Mucosa of descending colon (tissue), 3 donors: Measurements from ENCODE around the gene CSNK1E. TPM values are rescaled to one million over a fixed set of nuclear protein-coding genes. Genes with fewer than 3 reads are reported as not detected.

Experiments used
- ATAC-seq: fragments of 200-7000 bp; cut with Tn5 transposase; one replicate; pipeline ENCODE4 v1.9.1; 2020; ENCODE audit warnings: mild to moderate bottlenecking, moderate library complexity
- DNase-seq, 3 donors: peaks; one replicate each; pipeline ENCODE4 v3.0.0-alpha.2; 2020
- H3K36me3 ChIP-seq: fragments of 200-600 bp; one replicate; pipeline ENCODE4 v1.8.0; 2021; ENCODE audit warnings: low read depth, mild to moderate bottlenecking
- H3K4me1 ChIP-seq: fragments of 200-600 bp; one replicate; pipeline ENCODE4 v1.8.0; 2021; ENCODE audit warnings: low read depth, mild to moderate bottlenecking
- H3K4me3 ChIP-seq: fragments of 200-600 bp; one replicate; pipeline ENCODE4 v1.8.0; 2021; ENCODE audit warnings: mild to moderate bottlenecking
- H3K9me3 ChIP-seq: fragments of 200-600 bp; one replicate; pipeline ENCODE4 v1.8.0; 2021; ENCODE audit warnings: mild to moderate bottlenecking
- intact Hi-C, 2 donors: fragments of 100-400 bp; cut with DNase I in 1 of 2; cut with micrococcal nuclease in 1 of 2; formaldehyde crosslinking; loops; one replicate each; pipeline versions ENCODE4 v1.11.0 to v1.11.1; 2022; cut with DNase I, micrococcal nuclease
- total RNA-seq, 3 donors: library from RNA; stranded (reverse); fragmentation: NEBNext Ultra II Directional in 2 of 3; extraction: Animal tissue kit (Norgen Biotek cat#: 25700) in 2 of 3; gene quantifications; one replicate each; pipeline versions ENCODE4 v1.2.1 to v1.2.4, GENCODE V29; 2021 to 2023
- TF ChIP-seq, protein P1 (sequence below): fragments of 200-600 bp; IDR thresholded peaks from one replicate; pipeline ENCODE4 v1.8.0; 2022; ENCODE audit warnings: antibody characterized with exemption, mild to moderate bottlenecking
- donor health status: DM: no; HTN: no; CAD: no; lungs with moderate emphysema.
- donor health status: DM: no; HTN: no; CAD: no.
- donor health status: DM: no; HTN: yes; CAD: no.

CSNK1E gene
- total RNA-seq, 3 donors from 2014 or later = 87.8 to 100 (median 89.8) TPM

DNA sequence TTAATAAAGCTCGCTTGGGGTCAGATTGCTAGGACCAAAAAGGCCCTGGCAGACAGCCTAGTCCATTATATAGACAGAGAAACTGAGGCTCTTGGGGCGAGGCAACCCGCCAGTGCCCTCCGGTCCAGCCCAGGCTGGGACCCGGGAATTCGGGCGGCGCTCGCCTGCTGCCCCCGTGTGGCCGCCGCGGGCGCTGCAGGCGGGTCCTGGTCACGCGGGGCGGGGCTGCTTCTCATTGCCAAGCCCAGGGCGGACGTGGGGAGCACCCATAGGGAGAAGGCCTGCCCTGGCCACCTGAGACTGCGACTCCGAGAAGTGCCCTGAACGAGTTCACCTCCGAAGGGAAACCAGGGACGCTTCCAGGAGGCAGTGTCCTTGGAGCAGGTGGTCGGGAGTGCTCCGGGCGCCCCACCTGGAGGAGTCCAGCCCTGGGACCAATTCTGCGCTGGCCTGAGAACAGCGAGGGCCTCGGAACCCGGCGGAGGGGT, 36.0 kb upstream of the CSNK1E start:
- Histone ChIP-seq H3K36me3 (no peaks in the 10 kb centered on the region), H3K4me3 (no peak overlapping the region), H3K9me3 (no peaks in the 10 kb centered on the region), H3K4me1 (peaks cover 5% of the 10 kb centered on the region)
- ATAC-seq (peak; percentile 93), DNase-seq (peak; percentile 73 to 87 (median 80))
- intact Hi-C loops = loop anchor here in 1 of 2 donors (10.0 kb wide), 1 partner anchor 238 kb away; the partner anchor contains the start of gene BAIAP2L2
- TF ChIP-seq, protein P1, sequence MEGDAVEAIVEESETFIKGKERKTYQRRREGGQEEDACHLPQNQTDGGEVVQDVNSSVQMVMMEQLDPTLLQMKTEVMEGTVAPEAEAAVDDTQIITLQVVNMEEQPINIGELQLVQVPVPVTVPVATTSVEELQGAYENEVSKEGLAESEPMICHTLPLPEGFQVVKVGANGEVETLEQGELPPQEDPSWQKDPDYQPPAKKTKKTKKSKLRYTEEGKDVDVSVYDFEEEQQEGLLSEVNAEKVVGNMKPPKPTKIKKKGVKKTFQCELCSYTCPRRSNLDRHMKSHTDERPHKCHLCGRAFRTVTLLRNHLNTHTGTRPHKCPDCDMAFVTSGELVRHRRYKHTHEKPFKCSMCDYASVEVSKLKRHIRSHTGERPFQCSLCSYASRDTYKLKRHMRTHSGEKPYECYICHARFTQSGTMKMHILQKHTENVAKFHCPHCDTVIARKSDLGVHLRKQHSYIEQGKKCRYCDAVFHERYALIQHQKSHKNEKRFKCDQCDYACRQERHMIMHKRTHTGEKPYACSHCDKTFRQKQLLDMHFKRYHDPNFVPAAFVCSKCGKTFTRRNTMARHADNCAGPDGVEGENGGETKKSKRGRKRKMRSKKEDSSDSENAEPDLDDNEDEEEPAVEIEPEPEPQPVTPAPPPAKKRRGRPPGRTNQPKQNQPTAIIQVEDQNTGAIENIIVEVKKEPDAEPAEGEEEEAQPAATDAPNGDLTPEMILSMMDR = peak; percentile 99

DNA sequence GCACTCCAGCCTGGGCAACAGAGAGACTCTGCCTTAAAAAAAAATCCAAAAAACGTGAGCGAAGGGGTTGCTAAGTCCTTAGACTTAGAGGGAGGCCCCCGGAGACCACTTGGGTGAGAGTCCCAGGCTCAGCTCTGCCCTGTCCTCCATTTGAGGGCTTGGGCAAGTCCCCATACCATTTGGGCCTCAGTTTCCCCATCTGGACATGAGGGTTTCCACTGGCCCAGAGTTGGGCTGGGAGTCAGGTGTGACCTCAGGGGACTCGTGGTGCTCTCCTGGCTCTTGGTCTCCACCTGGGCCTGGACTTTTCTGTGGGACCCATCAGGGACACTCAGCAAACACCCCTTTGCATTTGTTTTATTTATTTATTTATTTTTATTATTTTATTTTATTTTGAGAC, 35.2 kb upstream of the CSNK1E start:
- DNase-seq = peak in 2 of 3 donors; percentile 5 to 7
- H3K4me3 ChIP-seq = no peak overlapping the region
- peaks cover 5% of the 10 kb centered on the region for H3K4me1 ChIP-seq
- H3K9me3 ChIP-seq = no peaks in the 10 kb centered on the region
- H3K36me3 ChIP-seq = no peaks in the 10 kb centered on the region
- intact Hi-C loops = loop anchor here in 1 of 2 donors (10.0 kb wide), 1 partner anchor 238 kb away; the partner anchor contains the start of gene BAIAP2L2
- ATAC-seq = no peak
- TF ChIP-seq, protein P1 = no peak

DNA sequence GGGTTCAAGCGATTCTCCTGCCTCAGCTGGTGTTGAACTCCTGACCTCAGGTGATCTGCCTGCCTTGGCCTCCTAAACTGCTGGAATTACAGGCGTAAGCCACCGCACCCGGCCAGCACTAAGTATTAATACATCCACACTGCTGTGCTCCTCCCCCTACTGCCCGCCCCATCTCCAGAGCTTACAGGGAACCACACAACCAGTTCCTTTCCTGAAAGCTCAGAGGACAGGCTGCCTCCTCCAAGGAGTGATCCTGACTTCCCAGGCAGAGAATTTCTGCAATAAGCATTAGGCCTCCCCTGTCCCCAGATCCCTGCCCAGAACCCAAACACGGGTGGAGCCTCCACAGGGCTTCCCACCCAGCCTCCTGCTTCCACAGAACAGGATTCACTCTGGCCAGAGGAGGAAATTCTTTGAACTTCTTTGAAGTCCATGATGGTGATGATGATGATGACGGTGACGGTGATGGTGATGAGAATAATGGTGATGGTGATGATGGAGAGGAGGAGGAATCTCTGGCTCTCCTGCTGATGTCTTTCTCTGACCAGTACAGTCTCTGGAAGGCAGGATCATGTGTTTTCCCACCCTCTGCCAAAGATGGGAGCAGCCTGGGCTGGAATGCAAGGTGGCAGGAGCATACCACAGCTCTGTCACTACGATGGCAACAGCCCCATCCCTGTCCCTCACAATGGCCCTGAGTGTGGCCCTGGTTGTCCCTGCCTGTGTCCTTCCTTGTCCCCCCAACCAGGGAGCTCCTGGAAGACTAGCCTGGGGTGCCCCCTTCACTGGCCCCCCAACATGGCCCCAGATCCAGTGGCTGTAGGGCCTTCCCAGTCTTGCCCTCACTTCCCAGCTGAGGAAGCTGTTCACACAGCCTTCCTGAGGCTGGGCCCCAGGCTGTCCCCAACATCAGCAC, 33.5 kb upstream of the CSNK1E start:
- no peak for ATAC-seq
- DNase-seq = peak in 2 of 3 donors; percentile 19 to 29
- intact Hi-C loops = loop anchor here in 1 of 2 donors (10.0 kb wide), 1 partner anchor 236 kb away; the partner anchor contains the start of gene BAIAP2L2
- Histone ChIP-seq H3K4me3 (no peak overlapping the region), H3K4me1 (peaks cover 5% of the 10 kb centered on the region), H3K9me3 (no peaks in the 10 kb centered on the region), H3K36me3 (no peaks in the 10 kb centered on the region)
- TF ChIP-seq, protein P1 = no peak

DNA sequence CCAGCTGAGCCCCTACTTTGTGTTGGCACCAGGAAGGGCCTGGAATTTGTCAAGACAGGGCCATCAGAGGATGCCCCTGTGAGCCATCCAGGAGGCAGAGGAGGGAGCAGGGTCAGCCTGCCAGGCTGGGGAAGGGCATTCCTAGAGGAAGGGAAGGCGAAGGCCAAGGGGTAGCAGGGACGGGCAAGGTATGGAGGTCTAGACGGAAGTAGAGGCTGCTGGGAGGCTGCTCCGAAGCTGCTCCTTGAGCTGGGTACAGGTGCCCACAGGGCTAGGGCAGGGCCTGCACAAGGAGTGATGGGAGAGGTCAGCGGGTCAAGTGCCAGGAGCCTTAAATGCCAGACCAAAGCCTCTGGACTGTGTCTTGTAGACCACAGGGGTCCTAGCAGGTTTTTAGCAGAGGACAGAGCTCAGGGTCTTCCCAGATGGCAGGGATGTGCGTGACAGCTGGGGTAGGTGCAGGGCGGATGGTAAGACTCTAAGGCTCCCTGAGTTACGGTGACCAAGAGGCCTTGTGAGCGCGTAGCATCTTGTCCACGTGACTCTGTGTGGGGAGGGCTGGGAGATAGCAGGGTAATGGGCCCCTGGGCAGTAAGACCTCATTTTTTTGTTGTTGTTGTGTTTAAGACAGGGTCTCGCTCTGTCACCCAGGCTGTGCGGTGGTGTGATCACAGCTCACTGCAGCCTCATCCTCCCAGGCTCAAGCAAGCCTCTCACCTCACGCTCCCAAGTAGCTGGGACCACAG, 31.7 kb upstream of the CSNK1E start:
- H3K36me3 ChIP-seq = no peaks in the 10 kb centered on the region
- no peak overlapping the region for H3K4me3 ChIP-seq
- TF ChIP-seq, protein P1 = no peak
- peaks cover 5% of the 10 kb centered on the region for H3K4me1 ChIP-seq
- DNase-seq (peak in 2 of 3 donors; percentile 10 to 40), ATAC-seq (no peak)
- intact Hi-C loops = no loop called here
- no peaks in the 10 kb centered on the region for H3K9me3 ChIP-seq

DNA sequence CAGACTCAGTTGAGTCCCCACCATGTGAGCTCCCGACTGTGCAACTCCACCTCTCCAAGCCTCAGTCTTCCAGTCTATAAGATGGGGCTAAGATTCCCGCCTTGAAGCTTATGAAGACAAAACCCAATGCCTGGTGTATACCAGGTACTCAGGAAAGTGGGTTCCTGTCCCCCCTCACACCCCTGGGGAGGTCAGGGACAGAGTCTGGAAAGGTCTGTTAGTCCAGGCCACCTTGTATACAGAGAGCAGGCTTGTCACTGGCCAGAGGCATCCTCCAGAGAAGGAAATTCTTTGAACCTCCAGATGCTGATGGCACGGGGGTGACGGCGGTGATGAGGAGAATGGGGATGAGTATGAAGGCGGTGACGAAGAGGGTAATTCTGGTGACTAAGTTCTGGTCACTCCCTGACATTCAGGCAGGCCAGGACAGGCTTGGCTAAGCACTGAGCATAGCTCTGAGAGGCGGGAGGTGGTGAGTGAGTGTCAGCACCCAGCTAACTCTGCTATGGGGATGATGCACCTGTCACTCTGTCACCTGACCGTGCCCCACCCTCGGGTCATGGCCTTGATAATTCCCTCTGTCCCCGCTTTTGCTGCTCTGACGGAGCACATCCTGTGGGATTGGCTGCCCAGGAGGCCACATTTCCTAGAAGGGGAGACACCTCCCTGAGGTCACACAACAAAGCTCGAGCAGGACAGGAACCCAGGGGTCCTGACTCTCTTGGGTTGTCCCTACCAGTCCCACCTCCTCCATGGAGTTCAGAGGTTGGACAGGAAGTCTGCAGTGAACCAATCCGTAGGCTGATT, 30.9 kb upstream of the CSNK1E start:
- Histone ChIP-seq H3K9me3 (no peaks in the 10 kb centered on the region), H3K4me1 (peaks cover 3% of the 10 kb centered on the region), H3K4me3 (no peak overlapping the region), H3K36me3 (no peaks in the 10 kb centered on the region)
- TF ChIP-seq, protein P1 = no peak
- intact Hi-C loops = no loop called here
- ATAC-seq = peak; percentile 72
- peak; percentile 30 to 57 (median 36) for DNase-seq
